ENCODE results near the gene HOXA9.

Gene HOXA9

DNA sequence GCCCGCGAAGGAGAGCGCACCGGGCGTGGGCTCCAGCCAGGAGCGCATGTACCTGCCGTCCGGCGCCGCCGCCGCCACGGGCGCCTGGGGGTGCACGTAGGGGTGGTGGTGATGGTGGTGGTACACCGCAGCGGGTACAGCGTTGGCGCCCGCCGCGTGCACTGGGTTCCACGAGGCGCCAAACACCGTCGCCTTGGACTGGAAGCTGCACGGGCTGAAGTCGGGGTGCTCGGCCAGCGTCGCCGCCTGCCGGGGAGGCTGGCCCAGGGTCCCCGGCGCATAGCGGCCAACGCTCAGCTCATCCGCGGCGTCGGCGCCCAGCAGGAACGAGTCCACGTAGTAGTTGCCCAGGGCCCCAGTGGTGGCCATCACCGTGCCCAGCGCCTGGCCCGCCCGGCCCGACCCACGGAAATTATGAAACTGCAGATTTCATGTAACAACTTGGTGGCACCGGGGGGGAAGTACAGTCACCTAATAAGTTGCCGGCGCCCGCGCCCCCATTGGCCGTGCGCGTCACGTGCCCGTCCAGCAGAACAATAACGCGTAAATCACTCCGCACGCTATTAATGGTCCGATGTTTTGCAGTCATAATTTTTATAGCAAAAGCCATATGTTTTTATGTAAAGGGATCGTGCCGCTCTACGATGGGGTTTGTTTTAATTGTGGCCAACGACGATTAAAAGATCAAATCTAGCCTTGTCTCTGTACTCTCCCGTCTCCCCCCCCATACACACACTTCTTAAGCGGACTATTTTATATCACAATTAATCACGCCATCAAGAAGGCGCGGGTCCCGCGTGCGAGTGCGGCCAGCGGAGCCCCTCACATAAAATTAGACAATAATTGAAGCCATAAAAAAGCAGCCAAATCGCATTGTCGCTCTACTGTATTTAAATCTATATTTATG lies at the start of gene HOXA9:
Gene HOXA9, minus strand, starts transcription at position 449 of the 907 bp plus-strand sequence. Its CDS starts 80 bp downstream, at position 369.
- in situ Hi-C loops (cut with MboI; ENCODE audit: low sequenced_read_pairs): loop anchor here (25.0 kb wide), 1 partner anchor 803 kb away; no protein-coding TSS in a partner anchor

DNA sequence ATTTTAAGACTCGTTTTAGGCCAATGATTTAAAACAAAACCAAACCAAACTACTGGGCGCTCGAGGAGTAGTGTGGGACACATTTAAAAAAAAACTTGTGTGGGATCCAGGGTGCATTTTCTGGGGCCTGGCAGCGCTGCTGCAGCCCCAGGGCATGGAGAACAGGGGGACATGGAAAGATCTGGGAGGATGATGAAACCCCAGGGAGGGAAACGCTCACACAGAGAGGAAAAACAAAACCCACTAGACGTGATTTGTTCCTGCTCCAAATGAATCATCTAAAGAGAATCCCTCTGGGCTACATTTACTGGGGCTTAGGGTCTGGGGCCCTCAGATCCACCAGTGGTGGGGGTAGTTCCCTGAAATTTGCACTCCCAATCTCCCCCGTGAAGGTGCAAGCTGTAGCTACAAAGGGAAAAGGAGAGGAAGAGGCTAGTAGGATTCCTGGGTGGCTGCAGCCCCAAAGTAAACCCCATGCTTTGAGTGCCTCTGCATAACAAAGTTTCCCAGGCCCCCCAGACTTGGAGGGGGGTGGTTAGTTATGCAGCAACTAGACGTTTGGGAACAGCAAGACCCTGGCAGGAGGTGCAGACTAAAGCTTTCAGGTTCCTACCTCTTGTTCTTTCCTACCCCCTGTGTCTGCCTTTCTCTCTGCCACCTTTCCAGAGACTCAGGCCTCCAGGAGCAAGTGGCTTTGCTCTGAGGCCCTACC lies 49.1 kb upstream of the HOXA9 start:
- in situ Hi-C loops (cut with MboI; ENCODE audit: low sequenced_read_pairs): loop anchor here (25.0 kb wide), 2 partner anchors 698 to 873 kb away; no protein-coding TSS in a partner anchor

DNA sequence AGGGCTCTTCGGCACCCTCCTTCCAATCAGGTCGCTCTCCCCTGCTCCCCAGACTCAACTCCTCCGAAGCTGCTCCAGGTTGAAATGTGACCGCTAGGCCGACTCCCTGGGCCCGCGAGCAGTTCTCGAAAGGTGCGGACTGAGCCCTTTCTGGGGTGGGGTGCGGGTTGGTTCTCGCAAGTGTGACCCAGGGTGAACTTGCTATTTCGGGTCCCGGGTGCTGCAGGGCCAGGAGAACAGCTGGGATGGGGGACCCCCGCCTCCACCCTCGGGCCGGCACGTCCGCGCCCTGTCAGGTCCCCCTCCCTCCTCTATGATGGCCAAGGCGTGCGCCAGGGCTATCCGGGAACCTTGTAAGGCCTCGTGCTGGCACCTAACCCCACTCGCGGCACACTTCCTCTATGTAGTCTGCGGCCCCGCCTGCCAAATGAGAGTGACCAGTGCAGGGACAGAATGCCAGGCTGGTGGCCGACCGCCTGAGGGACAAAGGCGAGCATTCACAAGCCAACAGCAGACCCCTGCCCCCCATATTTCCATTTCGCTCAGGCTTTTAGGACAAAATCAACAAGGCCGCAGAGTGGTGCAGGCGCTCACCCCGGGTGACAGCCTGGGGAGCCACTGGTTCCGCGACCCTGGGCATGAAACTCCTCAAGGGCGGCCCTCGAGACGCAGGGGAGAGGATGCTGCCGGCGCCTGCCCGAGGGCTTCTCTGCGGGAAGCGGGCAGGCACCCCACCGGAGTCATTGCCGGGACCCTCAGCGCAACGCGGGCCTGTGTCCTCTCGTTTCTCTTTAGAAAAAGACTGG lies 48.3 kb upstream of the HOXA9 start:
- in situ Hi-C loops (cut with MboI; ENCODE audit: low sequenced_read_pairs): loop anchor here (25.0 kb wide), 2 partner anchors 699 to 874 kb away; no protein-coding TSS in a partner anchor

DNA sequence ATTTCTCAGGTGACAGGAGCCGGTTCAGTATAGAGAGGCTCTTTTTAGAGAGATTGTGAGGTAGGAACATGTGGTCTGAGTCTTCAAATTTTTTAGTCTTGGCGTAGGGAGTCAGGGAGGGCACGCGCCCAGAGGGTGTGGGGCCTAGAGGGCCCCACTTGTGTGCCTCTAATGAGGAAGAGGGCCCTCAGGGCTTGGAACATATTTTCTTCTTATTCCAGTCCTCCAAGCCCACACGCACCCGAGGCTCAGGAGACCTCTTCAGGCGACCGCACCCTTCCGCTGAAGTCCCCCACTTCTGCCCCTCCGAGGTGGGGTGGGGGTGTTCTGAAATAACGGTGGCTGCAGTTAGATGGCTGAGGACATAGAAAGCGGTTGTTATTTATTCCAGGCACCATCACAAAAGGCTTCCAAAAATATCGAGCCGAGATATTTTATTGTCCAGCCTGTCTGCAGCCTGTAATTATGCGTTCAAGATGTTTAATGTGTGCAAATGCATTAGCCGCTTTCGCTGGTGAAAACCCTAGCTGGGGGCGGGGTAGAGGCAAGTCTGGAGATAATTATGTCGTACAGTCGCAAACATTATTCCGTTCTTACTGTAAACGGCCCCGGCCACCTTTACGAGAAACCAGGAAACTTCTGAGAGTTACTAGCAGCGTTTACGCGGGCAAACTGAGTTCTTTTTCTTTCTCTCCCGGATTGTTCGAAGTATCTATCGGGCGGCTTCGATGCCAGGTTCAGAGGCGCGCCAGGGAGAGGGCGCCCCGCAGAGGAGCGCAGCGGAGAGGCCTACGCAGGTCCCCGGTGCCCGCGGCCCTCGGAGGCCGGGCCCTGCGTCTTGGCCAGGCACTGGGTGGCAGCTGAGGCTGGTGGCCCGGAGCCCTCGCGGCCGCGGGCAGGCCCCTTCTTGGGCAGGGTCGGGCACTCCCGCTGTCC lies 47.4 kb upstream of the HOXA9 start:
- in situ Hi-C loops (cut with MboI; ENCODE audit: low sequenced_read_pairs): loop anchor here (25.0 kb wide), 2 partner anchors 700 to 875 kb away; no protein-coding TSS in a partner anchor

DNA sequence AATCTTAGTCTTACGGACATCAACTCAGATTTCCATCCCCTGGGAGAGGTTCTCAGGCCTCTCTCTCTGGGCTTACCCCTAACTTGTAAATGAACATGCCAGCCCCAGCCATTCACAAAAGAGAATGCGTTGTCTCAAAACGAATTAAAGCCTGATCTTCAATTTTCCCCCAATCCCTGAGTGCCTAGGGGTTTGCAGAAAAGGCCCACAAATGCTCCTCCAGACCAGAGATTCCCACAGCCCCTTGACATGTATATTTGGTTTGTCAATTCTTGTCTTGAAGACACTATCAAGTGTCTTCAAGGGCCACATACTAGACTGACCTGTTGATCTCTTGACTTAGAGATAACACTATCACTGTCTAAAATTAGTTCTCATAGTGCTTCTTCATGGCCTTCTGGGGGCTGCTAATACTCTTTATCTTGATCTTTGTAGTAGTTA lies 46.4 kb upstream of the HOXA9 start:
- in situ Hi-C loops (cut with MboI; ENCODE audit: low sequenced_read_pairs): loop anchor here (25.0 kb wide), 2 partner anchors 701 to 876 kb away; no protein-coding TSS in a partner anchor

DNA sequence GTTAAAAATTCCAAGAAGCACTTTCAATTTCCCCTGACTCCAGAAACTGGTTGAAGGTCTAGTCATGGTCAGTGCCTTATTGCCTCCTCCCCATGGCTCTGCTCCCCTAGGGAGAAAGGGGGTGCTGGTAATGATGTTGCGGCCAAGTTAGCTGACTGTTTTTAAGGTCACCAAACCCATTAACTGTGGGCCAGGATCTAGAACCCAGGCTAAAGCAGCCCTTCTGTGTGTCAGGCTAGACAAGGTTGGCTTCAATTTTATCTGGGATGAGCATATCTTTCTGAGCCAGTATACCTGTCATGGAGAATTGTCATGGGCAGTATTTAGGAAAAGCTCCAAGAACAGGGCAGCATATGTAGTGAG lies 45.7 kb upstream of the HOXA9 start:
- in situ Hi-C loops (cut with MboI; ENCODE audit: low sequenced_read_pairs): loop anchor here (25.0 kb wide), 2 partner anchors 701 to 876 kb away; no protein-coding TSS in a partner anchor

DNA sequence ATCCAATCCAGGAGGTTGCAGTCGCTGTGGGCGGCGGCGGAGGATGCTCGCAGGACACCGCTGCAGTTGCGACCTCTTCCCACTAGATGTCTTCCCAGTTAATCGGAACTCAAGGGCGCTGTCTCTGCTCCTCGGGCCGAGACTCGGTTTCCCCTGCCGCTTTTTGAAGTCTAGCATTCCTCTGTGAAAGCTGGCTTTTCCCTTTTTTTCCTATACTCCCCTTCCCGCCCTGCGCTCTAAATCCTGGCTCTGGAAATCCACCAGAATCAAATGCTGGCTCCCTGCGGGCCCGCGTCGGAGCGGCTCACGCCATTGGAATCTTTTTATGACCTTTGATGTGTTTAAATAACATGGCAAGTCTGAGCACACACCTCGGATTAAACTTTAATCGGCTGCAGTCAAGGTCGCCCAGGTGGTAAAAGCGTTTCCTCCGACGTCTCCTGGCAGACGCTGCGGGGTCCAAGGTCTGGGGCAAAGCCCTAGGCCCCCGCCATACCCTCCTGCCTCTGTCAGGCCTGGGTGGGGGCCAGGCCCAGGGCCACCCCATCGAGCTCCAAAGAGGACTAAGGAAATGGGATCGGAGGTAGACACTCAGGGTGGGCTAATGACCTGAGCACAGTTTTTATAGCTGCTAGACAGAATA lies 45.2 kb upstream of the HOXA9 start:
- in situ Hi-C loops (cut with MboI; ENCODE audit: low sequenced_read_pairs): loop anchor here (25.0 kb wide), 2 partner anchors 702 to 877 kb away; no protein-coding TSS in a partner anchor

DNA sequence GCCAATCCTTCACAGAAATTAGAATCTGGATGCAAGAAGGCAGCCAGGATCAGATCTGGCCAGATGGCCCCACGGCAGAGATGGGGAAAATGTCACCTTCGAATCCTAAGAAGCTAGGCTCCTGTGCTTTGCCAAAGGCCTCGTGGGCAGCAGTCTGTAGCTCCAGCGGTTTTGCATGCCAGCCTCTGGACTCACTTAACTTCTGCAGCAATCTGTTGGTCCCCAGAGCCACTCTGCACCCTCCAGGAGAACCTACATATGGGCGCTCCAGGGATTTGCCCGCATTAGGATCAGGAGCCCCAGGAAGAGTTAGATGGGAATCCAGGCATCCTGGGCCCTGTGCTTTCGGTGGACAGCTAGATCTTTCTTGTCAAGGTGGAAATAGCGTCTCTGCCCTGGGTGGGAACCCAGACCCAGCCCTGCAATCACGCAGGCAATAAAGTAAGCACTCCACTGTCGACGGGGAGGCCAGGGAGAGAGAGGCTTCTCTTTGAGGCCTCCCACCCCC lies 44.6 kb upstream of the HOXA9 start:
- in situ Hi-C loops (cut with MboI; ENCODE audit: low sequenced_read_pairs): loop anchor here (10.0 to 25.0 kb wide), 4 partner anchors 365 to 877 kb away; no protein-coding TSS in a partner anchor

DNA sequence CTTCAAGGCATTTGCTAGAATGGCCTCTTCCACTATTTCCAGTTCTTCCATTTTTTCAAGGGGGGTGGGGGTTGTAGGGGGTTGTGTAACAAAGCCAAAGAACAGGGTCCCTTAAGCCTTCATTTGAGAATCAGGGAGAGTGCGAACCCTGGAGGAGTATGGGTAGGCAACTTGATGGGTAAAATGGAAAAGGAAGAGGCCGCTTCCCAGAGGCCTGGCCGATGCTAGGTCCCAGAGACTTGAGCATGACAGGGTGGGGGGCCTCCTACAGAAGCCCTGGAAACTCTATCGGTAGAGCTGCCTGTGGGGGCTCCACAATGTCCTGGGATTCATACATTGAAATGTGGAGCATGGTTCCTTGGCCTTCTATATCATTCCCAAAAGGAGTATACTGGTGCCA lies 43.7 kb upstream of the HOXA9 start:
- in situ Hi-C loops (cut with MboI; ENCODE audit: low sequenced_read_pairs): loop anchor here (10.0 to 25.0 kb wide), 4 partner anchors 366 to 878 kb away; no protein-coding TSS in a partner anchor

DNA sequence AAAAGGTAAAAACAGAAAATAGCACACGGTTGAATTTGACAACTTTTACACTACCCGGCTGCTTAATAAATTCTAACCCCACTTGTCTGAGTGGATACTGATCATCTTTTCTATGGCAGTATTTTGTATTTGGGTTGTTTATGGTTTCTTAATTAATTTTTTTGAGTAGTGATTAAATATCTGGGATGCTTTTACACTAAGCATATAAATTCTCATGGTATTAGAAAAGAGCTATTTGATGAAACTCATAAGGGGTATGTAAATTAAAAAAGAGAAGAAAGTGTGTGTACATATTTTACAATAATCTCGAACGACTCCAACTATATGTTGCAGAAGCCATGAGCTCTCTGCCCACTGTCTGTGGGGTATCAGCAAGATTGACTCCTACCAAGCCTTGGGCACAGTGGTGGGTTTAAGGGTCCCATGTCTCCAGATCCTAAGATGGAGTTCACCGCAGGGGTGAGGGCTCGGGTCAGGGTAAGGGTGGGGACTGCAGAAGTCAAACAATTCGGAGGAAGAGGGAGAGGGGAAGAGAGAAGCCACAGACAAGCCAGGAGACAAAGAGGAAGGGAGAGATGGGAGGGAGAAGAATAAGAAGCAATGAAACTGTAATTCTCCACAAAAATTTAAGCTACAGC lies 42.1 kb upstream of the HOXA9 start:
- in situ Hi-C loops (cut with MboI; ENCODE audit: low sequenced_read_pairs): loop anchor here (10.0 to 25.0 kb wide), 4 partner anchors 367 to 880 kb away; no protein-coding TSS in a partner anchor

DNA sequence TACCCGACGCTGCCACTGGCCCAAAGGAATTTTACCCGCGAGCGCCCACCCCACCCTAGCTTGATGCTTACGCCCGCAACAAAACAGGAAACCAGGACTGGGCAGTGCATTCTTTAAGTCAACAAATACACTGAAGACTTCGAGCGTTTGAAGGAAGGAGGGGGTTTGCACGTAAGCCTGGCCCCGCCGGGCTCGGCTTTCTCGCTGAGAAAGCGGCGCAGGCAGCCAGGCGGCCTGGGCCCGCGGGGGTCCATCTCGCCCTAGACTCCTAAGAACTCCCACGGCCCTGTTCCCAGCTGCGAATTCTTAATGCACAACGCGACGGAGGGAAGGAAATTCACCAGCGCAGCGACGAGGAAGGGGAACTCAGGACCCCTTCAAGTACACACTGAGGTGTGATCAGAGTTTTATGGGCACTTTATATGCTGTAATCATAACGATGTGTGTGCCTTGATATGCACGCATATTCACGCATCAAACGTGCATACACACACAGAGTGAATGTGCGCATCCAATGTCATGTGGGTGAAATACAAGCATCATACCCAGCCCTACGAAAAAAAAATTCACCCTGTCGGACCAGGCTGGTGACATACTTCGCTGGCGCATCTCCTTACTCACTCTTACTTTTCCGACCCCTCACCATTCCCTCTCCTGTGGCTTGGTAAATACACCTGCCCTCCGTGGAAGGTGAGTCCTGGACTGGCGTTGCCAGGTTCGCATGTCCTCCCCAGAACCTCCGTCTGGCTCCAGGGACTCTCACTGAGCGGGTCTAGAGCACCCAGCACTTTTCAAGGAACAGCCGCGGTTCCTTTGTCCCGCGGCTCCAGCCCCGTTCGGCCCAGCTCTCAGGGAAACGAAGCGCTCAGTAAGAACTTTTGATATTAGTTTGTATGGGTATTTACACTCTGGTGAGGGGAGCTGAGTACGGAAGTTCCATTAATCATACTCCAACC lies 40.3 kb upstream of the HOXA9 start:
- in situ Hi-C loops (cut with MboI; ENCODE audit: low sequenced_read_pairs): loop anchor here (10.0 to 25.0 kb wide), 4 partner anchors 369 to 882 kb away; no protein-coding TSS in a partner anchor

DNA sequence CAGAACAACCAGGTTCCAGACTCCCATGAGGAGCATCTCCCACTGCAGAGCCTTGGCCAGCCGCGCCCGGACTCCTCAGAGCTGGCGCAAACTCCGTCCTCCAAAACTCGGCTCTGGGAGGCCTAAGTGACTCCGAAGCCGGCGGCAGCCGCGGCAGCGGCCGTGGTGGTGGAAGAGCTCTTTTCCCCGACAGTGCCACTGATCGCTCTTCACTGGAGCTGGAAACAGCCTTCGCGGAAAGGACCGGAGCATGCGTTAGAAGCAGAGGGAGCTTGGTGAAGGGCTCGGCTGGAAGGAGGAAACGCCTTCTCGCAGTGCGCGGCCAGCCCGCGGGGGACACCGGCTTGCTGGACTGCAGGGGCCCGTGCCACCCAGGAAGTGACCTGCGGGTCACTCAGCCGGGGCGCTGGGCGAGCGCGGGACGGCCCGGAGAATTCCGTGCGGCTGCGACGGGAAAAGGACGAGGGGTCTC lies 39.5 kb upstream of the HOXA9 start:
- in situ Hi-C loops (cut with MboI; ENCODE audit: low sequenced_read_pairs): loop anchor here (10.0 to 25.0 kb wide), 4 partner anchors 370 to 882 kb away; no protein-coding TSS in a partner anchor

DNA sequence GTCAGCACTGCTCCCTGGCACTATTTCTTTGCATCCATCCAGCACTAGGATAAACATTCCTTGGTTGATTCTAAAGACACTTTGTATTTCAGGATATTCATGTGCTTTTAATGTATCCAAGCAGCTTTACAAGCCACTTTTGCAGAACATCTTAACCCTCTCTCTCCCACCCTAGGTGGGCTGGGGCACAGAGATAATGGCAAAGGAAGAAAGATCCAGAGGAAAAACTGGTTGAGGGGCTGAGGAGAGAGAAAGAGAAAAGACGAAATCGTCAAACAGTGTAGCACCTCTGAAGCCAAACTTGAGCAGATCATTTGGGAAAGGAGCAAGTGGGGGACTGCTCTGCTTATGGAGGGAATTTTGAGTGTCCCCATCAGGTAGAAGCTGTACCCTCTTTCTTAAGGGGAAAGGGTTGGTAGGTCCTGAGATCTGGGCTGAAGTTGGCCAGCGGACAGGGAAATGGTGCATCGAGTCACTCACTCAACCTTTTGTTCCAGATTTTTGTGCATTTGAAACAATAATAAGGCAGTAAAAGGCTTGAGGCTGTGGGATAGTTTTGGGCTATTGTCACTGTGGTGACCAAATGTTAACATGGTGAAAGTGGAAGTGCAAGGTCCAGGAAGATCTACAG lies 38.7 kb upstream of the HOXA9 start:
- in situ Hi-C loops (cut with MboI; ENCODE audit: low sequenced_read_pairs): loop anchor here (10.0 to 25.0 kb wide), 4 partner anchors 371 to 883 kb away; no protein-coding TSS in a partner anchor

DNA sequence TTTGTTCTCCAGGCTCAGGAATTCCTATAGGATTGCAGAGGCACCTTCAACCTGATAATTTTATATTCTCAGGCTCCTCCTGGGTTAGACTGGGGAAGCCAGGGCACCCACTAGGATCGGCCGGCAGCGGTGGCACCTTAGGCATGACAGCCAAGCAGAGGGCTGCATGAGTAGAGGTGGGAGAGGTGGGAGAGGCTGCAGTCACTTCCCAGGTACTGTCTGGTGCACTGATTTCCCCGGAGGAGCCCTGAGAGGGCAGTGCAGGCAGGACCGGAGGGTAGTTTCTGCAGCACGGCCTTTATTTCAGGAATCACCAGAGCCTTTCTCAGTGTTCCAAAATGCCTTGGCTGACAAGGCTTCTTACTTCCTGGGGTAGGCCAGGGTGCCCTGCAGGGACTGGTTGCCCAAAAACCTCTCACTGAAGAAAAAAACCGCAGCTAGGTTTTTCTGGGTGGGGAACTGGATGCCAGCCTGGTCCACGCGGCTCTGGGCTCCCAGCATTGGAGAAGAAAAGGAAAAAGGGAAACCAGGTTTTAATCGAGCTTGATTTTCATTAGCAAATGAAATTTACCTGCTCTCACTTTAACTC lies 38.1 kb upstream of the HOXA9 start:
- in situ Hi-C loops (cut with MboI; ENCODE audit: low sequenced_read_pairs): loop anchor here (10.0 to 25.0 kb wide), 4 partner anchors 371 to 884 kb away; no protein-coding TSS in a partner anchor

DNA sequence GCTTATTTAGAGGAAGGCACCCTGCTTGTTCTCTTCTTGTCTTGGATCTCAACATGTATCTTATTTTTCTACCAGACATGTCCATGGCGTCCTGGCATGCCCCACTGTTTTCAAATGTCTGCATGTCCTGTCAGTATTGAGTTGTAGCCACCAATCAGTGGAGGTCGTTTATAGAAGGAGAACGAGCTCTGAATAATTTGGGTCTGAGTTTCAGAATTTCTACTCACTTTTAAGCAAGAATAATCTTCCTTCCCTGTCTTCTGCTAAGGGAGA lies 37.5 kb upstream of the HOXA9 start:
- in situ Hi-C loops (cut with MboI; ENCODE audit: low sequenced_read_pairs): loop anchor here (10.0 to 25.0 kb wide), 4 partner anchors 372 to 885 kb away; no protein-coding TSS in a partner anchor

Measured in HL-60/S4 (cell line).